GM23338 (cell line): ENCODE measurements around the gene TMPRSS5.

Experiments used
- CREB1 ChIP-seq: fragments of 250-450 bp; sonication (Bioruptor Pico); IDR thresholded peaks from 2 replicates; pipeline ENCODE4 v1.5.0; 2020; ENCODE audit warnings: low read depth, mild to moderate bottlenecking, moderate library complexity
- EZH2 ChIP-seq: fragments of 200-600 bp; sonication (generic); IDR thresholded peaks from one replicate; pipeline ENCODE4 v1.8.0; 2017; ENCODE audit warnings: antibody characterized with exemption, mild to moderate bottlenecking, low read depth; ENCODE audit not compliant: unreplicated experiment
- EZH2phosphoT487 ChIP-seq: fragments of 200-600 bp; sonication (generic); IDR thresholded peaks from one replicate; pipeline ENCODE4 v1.8.1; 2018; ENCODE audit warnings: antibody characterized with exemption; ENCODE audit not compliant: unreplicated experiment
- JUNB ChIP-seq: IDR thresholded peaks from one replicate; pipeline ENCODE4 v1.6.1; 2016; ENCODE audit warnings: antibody characterized with exemption; ENCODE audit not compliant: unreplicated experiment
- NANOG ChIP-seq: IDR thresholded peaks from 2 replicates; pipeline ENCODE4 v1.6.1; 2016; ENCODE audit warnings: antibody characterized with exemption, borderline replicate concordance
- POLR2AphosphoS5 ChIP-seq: IDR thresholded peaks from 2 replicates; pipeline ENCODE4 v1.6.1; 2016; ENCODE audit warnings: antibody characterized with exemption, low read depth
- STAT1 ChIP-seq: IDR thresholded peaks from one replicate; pipeline ENCODE4 v1.6.1; 2016; ENCODE audit warnings: antibody characterized with exemption; ENCODE audit not compliant: unreplicated experiment
- ZNF114 ChIP-seq: fragments of 250-450 bp; sonication (Bioruptor Pico); IDR thresholded peaks from 2 replicates; pipeline ENCODE4 v1.5.0; 2020; ENCODE audit warnings: mild to moderate bottlenecking, moderate library complexity
- ZNF331 ChIP-seq: fragments of 250-450 bp; sonication (Bioruptor Pico); IDR thresholded peaks from 2 replicates; pipeline ENCODE4 v1.5.0; 2020; ENCODE audit warnings: low read depth, mild to moderate bottlenecking, moderate library complexity
- TF ChIP-seq, protein P1 (sequence below), 2 experiments: fragments of 200-600 bp in 1 of 2; sonication (generic) in 1 of 2; conservative IDR thresholded peaks; 2 replicates each; pipeline versions ENCODE4 v1.5.1 to v1.6.1; 2016 to 2017; ENCODE audit warnings: antibody characterized with exemption in 2 of 2, low read depth in 2 of 2, mild to moderate bottlenecking in 2 of 2, moderate library complexity in 1 of 2
- TF ChIP-seq, protein P2 (sequence below): IDR thresholded peaks from one replicate; pipeline ENCODE4 v1.6.1; 2018; ENCODE audit warnings: antibody characterized with exemption; ENCODE audit not compliant: unreplicated experiment
- TF ChIP-seq, protein P3 (sequence below): IDR thresholded peaks from 2 replicates; pipeline ENCODE4 v1.6.1; 2016; ENCODE audit warnings: antibody characterized with exemption
- TF ChIP-seq, protein P4 (sequence below): fragments of 250-450 bp; sonication (Bioruptor Pico); IDR thresholded peaks from 2 replicates; pipeline ENCODE4 v1.5.0; 2020; ENCODE audit warnings: mild to moderate bottlenecking, moderate library complexity

DNA sequence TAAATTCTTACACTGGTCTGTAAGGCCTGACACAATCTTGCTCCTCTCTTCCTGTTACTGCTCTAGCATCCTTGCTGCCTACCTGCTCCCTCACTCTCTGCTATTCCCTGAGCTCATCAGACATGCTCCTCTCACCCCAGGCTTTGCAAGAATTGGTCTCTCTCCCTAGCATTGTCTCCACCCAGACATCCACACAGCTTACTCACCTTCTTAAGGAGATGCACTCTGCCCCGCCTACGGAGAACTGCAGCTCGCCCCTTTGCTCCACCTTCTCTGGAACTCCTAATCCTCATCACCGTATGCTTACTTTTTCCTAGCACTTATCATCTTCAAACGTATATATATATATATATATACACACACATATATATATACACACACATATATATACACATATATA is 23.3 kb upstream of the TMPRSS5 start:
- TF ChIP-seq, protein P1, sequence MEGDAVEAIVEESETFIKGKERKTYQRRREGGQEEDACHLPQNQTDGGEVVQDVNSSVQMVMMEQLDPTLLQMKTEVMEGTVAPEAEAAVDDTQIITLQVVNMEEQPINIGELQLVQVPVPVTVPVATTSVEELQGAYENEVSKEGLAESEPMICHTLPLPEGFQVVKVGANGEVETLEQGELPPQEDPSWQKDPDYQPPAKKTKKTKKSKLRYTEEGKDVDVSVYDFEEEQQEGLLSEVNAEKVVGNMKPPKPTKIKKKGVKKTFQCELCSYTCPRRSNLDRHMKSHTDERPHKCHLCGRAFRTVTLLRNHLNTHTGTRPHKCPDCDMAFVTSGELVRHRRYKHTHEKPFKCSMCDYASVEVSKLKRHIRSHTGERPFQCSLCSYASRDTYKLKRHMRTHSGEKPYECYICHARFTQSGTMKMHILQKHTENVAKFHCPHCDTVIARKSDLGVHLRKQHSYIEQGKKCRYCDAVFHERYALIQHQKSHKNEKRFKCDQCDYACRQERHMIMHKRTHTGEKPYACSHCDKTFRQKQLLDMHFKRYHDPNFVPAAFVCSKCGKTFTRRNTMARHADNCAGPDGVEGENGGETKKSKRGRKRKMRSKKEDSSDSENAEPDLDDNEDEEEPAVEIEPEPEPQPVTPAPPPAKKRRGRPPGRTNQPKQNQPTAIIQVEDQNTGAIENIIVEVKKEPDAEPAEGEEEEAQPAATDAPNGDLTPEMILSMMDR (conservative IDR thresholded peaks at IDR 0.05; ENCODE audit: low read depth in 2 of 2) = no peak
- TF ChIP-seq EZH2 (no peak), POLR2AphosphoS5 (no peak), ZNF114 (no peak), CREB1 (CRISPR knock-in tag) (no peak), JUNB (no peak), NANOG (no peak), EZH2phosphoT487 (no peak), ZNF331 (CRISPR knock-in tag) (no peak), STAT1 (no peak)
- TF ChIP-seq, protein P2, sequence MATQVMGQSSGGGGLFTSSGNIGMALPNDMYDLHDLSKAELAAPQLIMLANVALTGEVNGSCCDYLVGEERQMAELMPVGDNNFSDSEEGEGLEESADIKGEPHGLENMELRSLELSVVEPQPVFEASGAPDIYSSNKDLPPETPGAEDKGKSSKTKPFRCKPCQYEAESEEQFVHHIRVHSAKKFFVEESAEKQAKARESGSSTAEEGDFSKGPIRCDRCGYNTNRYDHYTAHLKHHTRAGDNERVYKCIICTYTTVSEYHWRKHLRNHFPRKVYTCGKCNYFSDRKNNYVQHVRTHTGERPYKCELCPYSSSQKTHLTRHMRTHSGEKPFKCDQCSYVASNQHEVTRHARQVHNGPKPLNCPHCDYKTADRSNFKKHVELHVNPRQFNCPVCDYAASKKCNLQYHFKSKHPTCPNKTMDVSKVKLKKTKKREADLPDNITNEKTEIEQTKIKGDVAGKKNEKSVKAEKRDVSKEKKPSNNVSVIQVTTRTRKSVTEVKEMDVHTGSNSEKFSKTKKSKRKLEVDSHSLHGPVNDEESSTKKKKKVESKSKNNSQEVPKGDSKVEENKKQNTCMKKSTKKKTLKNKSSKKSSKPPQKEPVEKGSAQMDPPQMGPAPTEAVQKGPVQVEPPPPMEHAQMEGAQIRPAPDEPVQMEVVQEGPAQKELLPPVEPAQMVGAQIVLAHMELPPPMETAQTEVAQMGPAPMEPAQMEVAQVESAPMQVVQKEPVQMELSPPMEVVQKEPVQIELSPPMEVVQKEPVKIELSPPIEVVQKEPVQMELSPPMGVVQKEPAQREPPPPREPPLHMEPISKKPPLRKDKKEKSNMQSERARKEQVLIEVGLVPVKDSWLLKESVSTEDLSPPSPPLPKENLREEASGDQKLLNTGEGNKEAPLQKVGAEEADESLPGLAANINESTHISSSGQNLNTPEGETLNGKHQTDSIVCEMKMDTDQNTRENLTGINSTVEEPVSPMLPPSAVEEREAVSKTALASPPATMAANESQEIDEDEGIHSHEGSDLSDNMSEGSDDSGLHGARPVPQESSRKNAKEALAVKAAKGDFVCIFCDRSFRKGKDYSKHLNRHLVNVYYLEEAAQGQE = no peak
- TF ChIP-seq, protein P3, sequence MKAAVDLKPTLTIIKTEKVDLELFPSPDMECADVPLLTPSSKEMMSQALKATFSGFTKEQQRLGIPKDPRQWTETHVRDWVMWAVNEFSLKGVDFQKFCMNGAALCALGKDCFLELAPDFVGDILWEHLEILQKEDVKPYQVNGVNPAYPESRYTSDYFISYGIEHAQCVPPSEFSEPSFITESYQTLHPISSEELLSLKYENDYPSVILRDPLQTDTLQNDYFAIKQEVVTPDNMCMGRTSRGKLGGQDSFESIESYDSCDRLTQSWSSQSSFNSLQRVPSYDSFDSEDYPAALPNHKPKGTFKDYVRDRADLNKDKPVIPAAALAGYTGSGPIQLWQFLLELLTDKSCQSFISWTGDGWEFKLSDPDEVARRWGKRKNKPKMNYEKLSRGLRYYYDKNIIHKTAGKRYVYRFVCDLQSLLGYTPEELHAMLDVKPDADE = no peak
- TF ChIP-seq, protein P4, sequence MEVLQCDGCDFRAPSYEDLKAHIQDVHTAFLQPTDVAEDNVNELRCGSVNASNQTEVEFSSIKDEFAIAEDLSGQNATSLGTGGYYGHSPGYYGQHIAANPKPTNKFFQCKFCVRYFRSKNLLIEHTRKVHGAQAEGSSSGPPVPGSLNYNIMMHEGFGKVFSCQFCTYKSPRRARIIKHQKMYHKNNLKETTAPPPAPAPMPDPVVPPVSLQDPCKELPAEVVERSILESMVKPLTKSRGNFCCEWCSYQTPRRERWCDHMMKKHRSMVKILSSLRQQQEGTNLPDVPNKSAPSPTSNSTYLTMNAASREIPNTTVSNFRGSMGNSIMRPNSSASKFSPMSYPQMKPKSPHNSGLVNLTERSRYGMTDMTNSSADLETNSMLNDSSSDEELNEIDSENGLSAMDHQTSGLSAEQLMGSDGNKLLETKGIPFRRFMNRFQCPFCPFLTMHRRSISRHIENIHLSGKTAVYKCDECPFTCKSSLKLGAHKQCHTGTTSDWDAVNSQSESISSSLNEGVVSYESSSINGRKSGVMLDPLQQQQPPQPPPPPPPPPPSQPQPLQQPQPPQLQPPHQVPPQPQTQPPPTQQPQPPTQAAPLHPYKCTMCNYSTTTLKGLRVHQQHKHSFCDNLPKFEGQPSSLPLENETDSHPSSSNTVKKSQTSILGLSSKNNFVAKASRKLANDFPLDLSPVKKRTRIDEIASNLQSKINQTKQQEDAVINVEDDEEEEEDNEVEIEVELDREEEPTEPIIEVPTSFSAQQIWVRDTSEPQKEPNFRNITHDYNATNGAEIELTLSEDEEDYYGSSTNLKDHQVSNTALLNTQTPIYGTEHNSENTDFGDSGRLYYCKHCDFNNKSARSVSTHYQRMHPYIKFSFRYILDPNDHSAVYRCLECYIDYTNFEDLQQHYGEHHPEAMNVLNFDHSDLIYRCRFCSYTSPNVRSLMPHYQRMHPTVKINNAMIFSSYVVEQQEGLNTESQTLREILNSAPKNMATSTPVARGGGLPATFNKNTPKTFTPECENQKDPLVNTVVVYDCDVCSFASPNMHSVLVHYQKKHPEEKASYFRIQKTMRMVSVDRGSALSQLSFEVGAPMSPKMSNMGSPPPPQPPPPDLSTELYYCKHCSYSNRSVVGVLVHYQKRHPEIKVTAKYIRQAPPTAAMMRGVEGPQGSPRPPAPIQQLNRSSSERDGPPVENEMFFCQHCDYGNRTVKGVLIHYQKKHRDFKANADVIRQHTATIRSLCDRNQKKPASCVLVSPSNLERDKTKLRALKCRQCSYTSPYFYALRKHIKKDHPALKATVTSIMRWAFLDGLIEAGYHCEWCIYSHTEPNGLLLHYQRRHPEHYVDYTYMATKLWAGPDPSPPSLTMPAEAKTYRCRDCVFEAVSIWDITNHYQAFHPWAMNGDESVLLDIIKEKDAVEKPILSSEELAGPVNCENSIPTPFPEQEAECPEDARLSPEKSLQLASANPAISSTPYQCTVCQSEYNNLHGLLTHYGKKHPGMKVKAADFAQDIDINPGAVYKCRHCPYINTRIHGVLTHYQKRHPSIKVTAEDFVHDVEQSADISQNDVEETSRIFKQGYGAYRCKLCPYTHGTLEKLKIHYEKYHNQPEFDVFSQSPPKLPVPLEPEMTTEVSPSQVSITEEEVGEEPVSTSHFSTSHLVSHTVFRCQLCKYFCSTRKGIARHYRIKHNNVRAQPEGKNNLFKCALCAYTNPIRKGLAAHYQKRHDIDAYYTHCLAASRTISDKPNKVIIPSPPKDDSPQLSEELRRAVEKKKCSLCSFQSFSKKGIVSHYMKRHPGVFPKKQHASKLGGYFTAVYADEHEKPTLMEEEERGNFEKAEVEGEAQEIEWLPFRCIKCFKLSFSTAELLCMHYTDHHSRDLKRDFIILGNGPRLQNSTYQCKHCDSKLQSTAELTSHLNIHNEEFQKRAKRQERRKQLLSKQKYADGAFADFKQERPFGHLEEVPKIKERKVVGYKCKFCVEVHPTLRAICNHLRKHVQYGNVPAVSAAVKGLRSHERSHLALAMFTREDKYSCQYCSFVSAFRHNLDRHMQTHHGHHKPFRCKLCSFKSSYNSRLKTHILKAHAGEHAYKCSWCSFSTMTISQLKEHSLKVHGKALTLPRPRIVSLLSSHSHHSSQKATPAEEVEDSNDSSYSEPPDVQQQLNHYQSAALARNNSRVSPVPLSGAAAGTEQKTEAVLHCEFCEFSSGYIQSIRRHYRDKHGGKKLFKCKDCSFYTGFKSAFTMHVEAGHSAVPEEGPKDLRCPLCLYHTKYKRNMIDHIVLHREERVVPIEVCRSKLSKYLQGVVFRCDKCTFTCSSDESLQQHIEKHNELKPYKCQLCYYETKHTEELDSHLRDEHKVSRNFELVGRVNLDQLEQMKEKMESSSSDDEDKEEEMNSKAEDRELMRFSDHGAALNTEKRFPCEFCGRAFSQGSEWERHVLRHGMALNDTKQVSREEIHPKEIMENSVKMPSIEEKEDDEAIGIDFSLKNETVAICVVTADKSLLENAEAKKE = no peak
